Gastrocnemius medialis (tissue), 4 donors: Measurements from ENCODE around the gene CENPP. TPM values are rescaled to one million over a fixed set of nuclear protein-coding genes. Genes with fewer than 3 reads are reported as not detected.

Experiments
- ATAC-seq, 2 donors: fragments of 150-250 bp; one replicate each; pipeline ENCODE4 v1.9.1; 2016
- DNase-seq, 2 donors: peaks; one replicate each; pipeline ENCODE4 v3.0.0-alpha.2; 2019
- H3K27ac ChIP-seq, 4 donors: fragments of 200-600 bp; sonication (generic); 1 replicate in 1 of 4; 2 replicates in 3 of 4; pipeline ENCODE4 v1.5.1; 2016 to 2018; ENCODE audit warnings: mild to moderate bottlenecking in 2 of 4, moderate library complexity in 1 of 4
- H3K27me3 ChIP-seq, 3 donors: fragments of 200-600 bp; sonication (generic) in 2 of 3; 1 replicate in 1 of 3; 2 replicates in 2 of 3; pipeline versions ENCODE4 v1.5.1 to v1.6.0; 2016 to 2019; ENCODE audit warnings: mild to moderate bottlenecking in 1 of 3, moderate library complexity in 1 of 3
- H3K36me3 ChIP-seq, 2 donors: fragments of 200-600 bp; sonication (generic) in 1 of 2; one replicate each; pipeline ENCODE4 v1.5.1; 2017 to 2018
- H3K4me1 ChIP-seq, 2 donors: fragments of 200-600 bp; sonication (generic) in 1 of 2; one replicate each; pipeline ENCODE4 v1.5.1; 2016 to 2017; ENCODE audit warnings: mild to moderate bottlenecking in 2 of 2
- H3K4me3 ChIP-seq, 4 donors: fragments of 200-600 bp; sonication (generic) in 3 of 4; 1 replicate in 1 of 4; 2 replicates in 3 of 4; pipeline ENCODE4 v1.5.1; 2016 to 2019; ENCODE audit warnings: mild to moderate bottlenecking in 2 of 4
- H3K9me3 ChIP-seq, 3 donors: fragments of 200-600 bp; sonication (generic) in 2 of 3; 1 replicate in 1 of 3; 2 replicates in 2 of 3; pipeline ENCODE4 v1.5.1; 2016 to 2019
- POLR2A ChIP-seq, 2 donors: fragments of 450-650 bp; IDR thresholded peaks; one replicate each; pipeline ENCODE4 v1.6.1; 2017; ENCODE audit warnings: antibody characterized with exemption in 2 of 2, mild to moderate bottlenecking in 2 of 2, moderate library complexity in 2 of 2
- in situ Hi-C, 4 donors: fragments of 200-750 bp; cut with MboI; loops; one replicate each; pipeline versions ENCODE4 v1.15.0 to v1.8.0; 2017; ENCODE audit warnings: low sequenced_read_pairs in 4 of 4
- intact Hi-C: fragments of 100-400 bp; cut with DNase I; formaldehyde crosslinking; loops from one replicate; pipeline ENCODE4 v1.15.1; 2023; ENCODE audit warnings: low total_unique reads
- total RNA-seq, 4 donors: library from RNA; depleted of rRNA; stranded (reverse); fragments of >200 nt; gene quantifications; one replicate each; pipeline versions ENCODE4 v1.1.0 to v1.2.3, GENCODE V29; 2016
- TF ChIP-seq, protein P1 (sequence below), 5 experiments: fragments of 450-650 bp in 3 of 5; fragments of 200-600 bp in 2 of 5; sonication (generic) in 2 of 5; IDR thresholded peaks in 4 of 5; conservative IDR thresholded peaks in 1 of 5; 1 replicate in 4 of 5; 2 replicates in 1 of 5; pipeline ENCODE4 v1.5.1; 2016 to 2019; ENCODE audit warnings: antibody characterized with exemption in 5 of 5, mild to moderate bottlenecking in 3 of 5, moderate library complexity in 3 of 5

Gene CENPP
- total RNA-seq, 4 donors from 2014 or later: 1.8 to 11.5 (median 8.7) TPM

DNA sequence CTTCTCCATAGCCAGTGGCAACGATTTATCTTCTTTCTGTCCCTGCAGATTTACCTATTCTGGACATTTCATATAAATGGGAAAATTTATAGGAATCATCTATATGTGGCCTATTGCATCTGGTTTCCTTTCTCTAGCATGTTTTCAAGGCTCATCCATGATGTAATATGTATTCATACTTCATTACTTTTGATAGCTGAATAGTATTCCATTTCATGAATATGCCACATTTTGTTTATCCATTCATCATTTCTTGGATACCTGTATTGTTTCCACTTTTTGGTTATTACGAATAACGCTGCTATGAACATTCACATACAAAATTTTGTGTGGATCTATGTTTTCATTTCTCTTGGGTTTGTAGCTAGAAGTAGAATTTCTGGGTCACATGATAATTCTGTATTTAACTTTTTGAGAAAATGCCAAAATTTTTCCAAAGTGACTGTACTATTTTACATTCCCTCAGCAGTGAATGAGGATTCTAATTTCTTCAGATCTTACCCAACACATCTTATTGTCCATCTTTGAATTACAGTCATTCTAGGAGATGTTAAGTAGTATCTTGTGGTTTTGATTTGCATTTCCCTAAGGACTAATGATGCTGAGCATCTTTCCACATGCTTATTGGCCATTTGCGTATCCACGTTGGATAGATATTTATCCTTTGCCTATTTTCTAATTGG lies 35.9 kb upstream of the CENPP start:
- no peak for TF ChIP-seq POLR2A (IDR thresholded peaks at IDR 0.05)
- ATAC-seq: no peak
- Histone ChIP-seq H3K4me1 (peaks cover 16 to 17% of the 10 kb centered on the region in 2 donors), H3K36me3 (peaks cover 0 to 46% of the 10 kb centered on the region in 2 donors), H3K9me3 (no peaks in the 10 kb centered on the region), H3K4me3 (no peak overlapping the region), H3K27ac (no peak overlapping the region), H3K27me3 (no peaks in the 10 kb centered on the region)
- no peak for DNase-seq
- in situ Hi-C loops: loop anchor here in 1 of 4 donors (25.0 kb wide), 1 partner anchor 153 kb away; no protein-coding TSS in a partner anchor
- intact Hi-C loops: loop anchor here (5.0 to 10.0 kb wide), 2 partner anchors 475 to 587 kb away; partner anchors contain the start of genes BICD2 and ZNF484

DNA sequence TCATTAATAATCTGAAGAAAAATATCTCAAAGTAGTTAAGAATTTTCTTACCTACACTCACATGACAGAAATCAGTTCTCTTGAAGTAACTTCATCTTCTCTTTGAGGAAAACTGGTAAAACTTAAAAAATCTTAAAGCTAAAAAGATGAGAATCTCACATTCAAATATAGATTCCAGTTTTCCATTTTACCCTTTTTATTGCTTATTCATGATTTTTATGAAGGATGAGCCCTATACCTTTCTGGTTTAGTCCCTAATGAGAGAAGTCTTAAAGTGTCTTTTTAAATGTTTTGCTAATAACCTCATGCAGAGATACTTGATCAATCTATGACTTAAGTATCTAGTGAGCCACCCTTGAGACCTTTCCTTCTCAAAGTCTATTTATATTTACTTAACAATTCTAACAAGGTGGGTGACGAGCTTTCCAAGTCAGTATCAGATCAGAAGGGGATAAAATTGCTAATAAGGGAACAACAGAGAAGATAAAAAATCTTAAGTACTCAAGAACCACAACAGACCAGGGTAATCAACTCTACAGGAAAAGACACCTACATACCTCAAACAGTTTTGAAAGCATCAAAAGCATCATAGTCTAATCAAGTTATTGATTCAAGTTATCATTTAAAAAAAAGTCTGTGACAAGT lies 34.8 kb upstream of the CENPP start:
- peaks cover 0 to 35% of the 10 kb centered on the region in 2 donors for H3K36me3 ChIP-seq
- H3K9me3 ChIP-seq: no peaks in the 10 kb centered on the region
- in situ Hi-C loops (loop anchor here in 1 of 4 donors (25.0 kb wide), 1 partner anchor 154 kb away; no protein-coding TSS in a partner anchor), intact Hi-C loops (loop anchor here (5.0 to 10.0 kb wide), 2 partner anchors 474 to 586 kb away; partner anchors contain the start of genes BICD2 and ZNF484)
- no peak for ATAC-seq
- no peak overlapping the region for H3K4me3 ChIP-seq
- no peak for TF ChIP-seq POLR2A (IDR thresholded peaks at IDR 0.05)
- TF ChIP-seq, protein P1, sequence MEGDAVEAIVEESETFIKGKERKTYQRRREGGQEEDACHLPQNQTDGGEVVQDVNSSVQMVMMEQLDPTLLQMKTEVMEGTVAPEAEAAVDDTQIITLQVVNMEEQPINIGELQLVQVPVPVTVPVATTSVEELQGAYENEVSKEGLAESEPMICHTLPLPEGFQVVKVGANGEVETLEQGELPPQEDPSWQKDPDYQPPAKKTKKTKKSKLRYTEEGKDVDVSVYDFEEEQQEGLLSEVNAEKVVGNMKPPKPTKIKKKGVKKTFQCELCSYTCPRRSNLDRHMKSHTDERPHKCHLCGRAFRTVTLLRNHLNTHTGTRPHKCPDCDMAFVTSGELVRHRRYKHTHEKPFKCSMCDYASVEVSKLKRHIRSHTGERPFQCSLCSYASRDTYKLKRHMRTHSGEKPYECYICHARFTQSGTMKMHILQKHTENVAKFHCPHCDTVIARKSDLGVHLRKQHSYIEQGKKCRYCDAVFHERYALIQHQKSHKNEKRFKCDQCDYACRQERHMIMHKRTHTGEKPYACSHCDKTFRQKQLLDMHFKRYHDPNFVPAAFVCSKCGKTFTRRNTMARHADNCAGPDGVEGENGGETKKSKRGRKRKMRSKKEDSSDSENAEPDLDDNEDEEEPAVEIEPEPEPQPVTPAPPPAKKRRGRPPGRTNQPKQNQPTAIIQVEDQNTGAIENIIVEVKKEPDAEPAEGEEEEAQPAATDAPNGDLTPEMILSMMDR (IDR thresholded peaks at IDR 0.05 in 4 of 5, conservative IDR thresholded peaks at IDR 0.05 in 1 of 5): no peak
- H3K27ac ChIP-seq: no peak overlapping the region
- no peak for DNase-seq
- H3K27me3 ChIP-seq: no peaks in the 10 kb centered on the region
- H3K4me1 ChIP-seq: peaks cover 16 to 20% of the 10 kb centered on the region in 2 donors

DNA sequence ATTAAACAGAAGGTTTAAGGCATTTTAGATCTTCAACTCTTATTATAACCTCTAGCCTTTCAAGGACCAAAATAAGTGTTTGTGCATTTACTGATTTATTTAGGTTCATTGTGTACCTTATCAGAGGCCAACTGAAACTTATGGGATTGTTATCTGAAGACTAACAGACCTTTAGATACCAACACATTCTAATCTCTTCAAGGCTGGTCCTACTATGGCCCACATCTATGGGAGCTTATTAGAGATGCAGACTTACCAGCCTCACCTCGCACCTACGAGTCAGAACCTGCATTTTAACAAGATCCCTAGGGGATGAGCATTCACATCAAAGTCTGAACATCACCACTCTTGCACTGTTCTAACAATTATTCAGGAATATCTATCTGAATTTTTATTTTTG lies 34.2 kb upstream of the CENPP start:
- in situ Hi-C loops: loop anchor here in 1 of 4 donors (25.0 kb wide), 1 partner anchor 154 kb away; no protein-coding TSS in a partner anchor
- no peak for DNase-seq
- H3K4me3 ChIP-seq: no peak overlapping the region
- TF ChIP-seq, protein P1 (IDR thresholded peaks at IDR 0.05 in 4 of 5, conservative IDR thresholded peaks at IDR 0.05 in 1 of 5): no peak
- no peak for TF ChIP-seq POLR2A (IDR thresholded peaks at IDR 0.05)
- H3K27me3 ChIP-seq: no peaks in the 10 kb centered on the region
- H3K27ac ChIP-seq: peak overlapping the region in 1 of 4 donors; percentile 21
- H3K9me3 ChIP-seq: no peaks in the 10 kb centered on the region
- H3K4me1 ChIP-seq: peaks cover 16 to 20% of the 10 kb centered on the region in 2 donors
- peaks cover 0 to 28% of the 10 kb centered on the region in 2 donors for H3K36me3 ChIP-seq
- ATAC-seq: no peak
- intact Hi-C loops: loop anchor here (5.0 to 10.0 kb wide), 2 partner anchors 473 to 586 kb away; partner anchors contain the start of genes BICD2 and ZNF484

DNA sequence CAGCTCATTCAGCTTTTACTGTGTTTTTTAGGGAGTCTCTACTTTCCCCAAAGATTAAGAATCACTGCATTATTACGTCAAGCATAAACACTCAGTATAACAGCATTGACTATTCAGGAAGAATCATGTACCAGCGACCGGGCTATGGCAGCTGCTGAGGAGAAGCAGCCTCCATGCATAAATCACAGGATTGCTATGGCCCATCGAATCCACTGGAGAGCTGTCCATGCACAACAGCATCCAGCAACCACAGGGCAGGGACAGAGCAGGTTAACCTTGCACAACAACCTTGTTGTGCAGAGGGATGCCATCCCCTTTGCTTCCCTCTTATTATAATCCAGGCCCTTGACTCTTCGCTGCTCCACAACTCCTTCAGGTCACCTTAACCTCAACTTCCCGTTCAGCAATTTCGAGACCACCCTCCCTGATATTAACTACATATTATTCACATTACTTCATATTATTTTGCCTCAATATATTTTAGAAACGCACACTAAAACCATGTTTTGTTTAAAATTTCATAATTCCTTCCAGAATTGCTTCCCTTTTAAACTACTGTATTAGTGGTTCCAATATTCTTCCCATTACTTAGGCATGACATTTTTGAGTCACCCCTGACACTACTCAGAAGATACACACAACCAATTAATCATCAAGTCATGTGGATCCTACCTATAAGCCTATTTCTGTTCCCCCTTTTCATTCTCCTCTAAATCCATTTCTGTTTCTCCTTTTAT lies 33.2 kb upstream of the CENPP start:
- Histone ChIP-seq H3K27me3 (no peaks in the 10 kb centered on the region), H3K36me3 (peaks cover 0 to 25% of the 10 kb centered on the region in 2 donors), H3K9me3 (no peaks in the 10 kb centered on the region), H3K4me3 (peak overlapping the region; percentile 71 to 88 (median 79)), H3K4me1 (peaks cover 16 to 20% of the 10 kb centered on the region in 2 donors), H3K27ac (peak overlapping the region; percentile 81 to 91 (median 88))
- DNase-seq (no peak), ATAC-seq (no peak)
- TF ChIP-seq, protein P1 (IDR thresholded peaks at IDR 0.05 in 4 of 5, conservative IDR thresholded peaks at IDR 0.05 in 1 of 5): no peak
- no peak for TF ChIP-seq POLR2A (IDR thresholded peaks at IDR 0.05)
- intact Hi-C loops: loop anchor here (1.0 to 10.0 kb wide), 4 partner anchors 33 to 804 kb away; partner anchors contain the start of genes BICD2, CARD19, CENPP and NOL8
- in situ Hi-C loops: loop anchor here in 1 of 4 donors (25.0 kb wide), 1 partner anchor 155 kb away; no protein-coding TSS in a partner anchor
